Daoy (cell line): ENCODE measurements around the gene PEPD. TPM values are rescaled to one million over a fixed set of nuclear protein-coding genes. Genes with fewer than 3 reads are reported as not detected.

Experiments
- DNase-seq: peaks from one replicate; pipeline ENCODE4 v3.0.0-alpha.2; 2015; ENCODE audit warnings: low read depth
- total RNA-seq: library from RNA; depleted of rRNA; stranded (reverse); fragments of >200 nt; shearing (Covaris generic); gene quantifications from 2 replicates; pipeline ENCODE4 v1.2.3, GENCODE V29; 2014

PEPD gene
- total RNA-seq, 1 experiment from 2014 or later = 87.3 TPM

- DNase-seq = no peak
These were observed 99.0 kb downstream of the PEPD start for GRCh38 chr19:33422369-33423180.

DNA sequence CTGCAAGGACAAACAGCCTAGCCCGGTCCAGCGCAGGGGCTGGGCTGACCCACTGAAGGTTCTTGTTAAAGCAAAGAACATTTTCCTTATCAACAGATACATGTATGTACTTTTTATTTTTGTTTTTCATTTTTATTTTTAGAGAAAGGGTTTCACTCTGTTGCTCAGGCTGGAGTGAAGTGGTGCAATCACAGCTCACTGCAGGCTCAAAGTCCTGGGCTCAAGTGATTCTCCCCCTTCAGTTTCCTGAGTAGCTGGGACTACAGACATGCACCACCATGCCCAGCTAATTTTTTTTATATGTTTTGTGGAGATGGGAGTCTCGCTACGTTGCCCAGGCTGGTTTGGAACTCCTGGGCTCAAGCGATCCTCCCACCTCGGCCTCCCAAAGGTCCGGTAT is 100.2 kb downstream of the PEPD start:
- no peak for DNase-seq

DNA sequence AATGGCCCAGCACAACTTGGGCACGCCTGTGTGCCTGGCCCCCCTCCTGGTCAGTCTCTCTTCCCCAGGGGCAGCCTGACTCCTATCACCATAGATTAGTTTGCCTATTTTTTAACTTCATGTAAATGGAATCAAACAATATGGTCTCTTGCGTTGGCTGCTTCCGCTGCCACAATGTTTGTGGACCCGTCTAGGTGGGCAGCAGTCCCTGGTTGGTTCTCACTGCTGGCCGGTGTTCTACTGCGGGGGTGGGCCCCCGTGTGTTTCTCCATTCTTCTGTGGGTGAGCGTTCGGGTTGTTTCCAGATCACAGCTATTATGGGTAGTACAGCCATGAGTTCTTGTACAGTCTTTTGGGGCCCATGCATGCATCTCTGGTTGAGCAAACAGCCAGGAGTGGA is 100.8 kb downstream of the PEPD start:
- no peak for DNase-seq

- no peak for DNase-seq
These were observed 101.8 kb downstream of the PEPD start for GRCh38 chr19:33419788-33420130.

DNA sequence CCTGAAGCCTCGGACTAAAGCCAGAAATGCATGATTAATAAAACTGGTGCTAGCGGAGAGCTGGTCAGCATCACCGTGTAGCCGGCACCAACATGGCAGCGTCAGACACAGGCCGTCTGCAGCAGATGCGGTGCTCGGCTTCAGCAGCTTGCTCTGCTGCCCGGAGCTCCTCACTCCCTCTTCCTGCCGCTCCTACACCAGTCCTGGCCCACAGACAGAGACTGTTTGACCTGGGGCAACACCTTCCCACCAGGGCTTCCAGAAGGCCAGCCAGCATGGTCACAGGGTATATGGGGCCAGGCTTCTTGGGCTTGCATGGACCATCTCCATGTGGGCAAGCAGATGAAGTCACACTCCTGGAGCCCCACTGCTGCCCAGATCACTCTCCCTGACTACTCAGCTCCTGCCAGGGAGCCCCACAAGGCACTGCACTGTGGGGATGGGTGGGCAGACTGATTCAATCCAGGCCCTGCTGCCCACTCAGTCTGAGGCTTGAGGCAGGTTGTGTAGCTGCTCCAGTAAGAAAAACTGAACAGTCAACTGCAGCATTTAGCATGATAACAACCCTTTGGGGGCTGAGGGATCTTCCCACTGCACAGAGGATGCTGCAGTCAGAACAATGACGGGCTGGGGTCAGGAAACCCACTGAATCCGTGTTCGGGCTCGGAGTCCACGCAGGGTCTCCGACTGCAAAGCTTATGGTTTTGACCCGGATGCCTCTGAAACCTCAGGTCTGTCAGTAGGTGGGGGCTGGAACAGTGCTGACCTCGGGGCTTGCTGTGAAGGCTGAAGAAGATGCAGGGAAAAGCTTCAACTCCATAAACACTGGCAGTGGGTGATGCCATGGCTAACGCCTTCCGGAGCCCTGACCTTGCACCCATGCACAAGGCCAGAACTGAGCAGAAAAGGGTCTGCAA is 102.5 kb downstream of the PEPD start:
- DNase-seq = no peak

GRCh38 chr19:33418461-33418860 is 103.1 kb downstream of the PEPD start:
- no peak for DNase-seq

- DNase-seq = no peak
These were observed 103.8 kb downstream of the PEPD start for GRCh38 chr19:33417751-33418150.

DNA sequence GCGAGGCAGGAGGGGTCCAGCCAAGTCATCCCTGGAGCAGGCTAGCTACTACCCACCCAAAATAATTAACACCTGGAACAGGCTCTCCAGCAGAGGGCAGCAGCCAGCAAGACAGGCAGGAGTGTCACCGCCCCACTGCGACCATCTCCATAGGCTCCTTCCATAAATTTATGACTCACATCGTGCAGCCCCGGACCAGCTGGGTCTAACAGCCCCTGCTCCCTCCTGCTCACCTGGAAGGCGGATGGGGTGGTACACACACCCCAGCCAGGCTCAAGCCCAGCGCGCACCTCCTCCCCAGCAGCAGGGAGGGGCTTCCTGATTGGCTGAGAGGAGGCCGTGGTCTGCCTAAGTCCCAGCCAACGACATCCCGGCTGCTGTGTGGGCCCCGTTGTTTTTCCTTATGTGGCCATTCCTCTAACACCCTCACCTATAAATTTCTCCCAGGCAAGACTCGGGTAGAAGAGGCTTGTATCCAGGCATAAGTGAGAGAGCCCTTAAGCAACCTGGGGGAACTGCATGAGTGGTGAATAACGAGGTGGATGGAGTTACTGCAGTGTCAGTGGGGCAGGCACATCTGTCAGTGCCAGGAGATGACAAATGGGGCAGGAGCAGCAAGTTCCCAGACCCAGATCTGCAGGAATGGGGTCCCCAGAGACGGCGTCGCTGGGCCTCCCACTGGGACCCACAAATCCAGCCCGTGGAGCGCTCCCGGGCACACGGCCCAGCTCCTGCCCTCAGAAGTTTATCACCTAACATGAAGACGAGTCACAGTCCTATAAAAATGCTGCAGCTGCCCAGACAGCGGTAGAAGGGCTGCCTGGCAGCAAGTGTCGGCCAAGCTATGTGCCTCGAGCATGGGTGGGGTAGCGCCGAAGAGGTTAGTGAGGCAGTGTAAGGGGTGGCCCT is 105.0 kb downstream of the PEPD start:
- DNase-seq = peak; percentile 85

DNA sequence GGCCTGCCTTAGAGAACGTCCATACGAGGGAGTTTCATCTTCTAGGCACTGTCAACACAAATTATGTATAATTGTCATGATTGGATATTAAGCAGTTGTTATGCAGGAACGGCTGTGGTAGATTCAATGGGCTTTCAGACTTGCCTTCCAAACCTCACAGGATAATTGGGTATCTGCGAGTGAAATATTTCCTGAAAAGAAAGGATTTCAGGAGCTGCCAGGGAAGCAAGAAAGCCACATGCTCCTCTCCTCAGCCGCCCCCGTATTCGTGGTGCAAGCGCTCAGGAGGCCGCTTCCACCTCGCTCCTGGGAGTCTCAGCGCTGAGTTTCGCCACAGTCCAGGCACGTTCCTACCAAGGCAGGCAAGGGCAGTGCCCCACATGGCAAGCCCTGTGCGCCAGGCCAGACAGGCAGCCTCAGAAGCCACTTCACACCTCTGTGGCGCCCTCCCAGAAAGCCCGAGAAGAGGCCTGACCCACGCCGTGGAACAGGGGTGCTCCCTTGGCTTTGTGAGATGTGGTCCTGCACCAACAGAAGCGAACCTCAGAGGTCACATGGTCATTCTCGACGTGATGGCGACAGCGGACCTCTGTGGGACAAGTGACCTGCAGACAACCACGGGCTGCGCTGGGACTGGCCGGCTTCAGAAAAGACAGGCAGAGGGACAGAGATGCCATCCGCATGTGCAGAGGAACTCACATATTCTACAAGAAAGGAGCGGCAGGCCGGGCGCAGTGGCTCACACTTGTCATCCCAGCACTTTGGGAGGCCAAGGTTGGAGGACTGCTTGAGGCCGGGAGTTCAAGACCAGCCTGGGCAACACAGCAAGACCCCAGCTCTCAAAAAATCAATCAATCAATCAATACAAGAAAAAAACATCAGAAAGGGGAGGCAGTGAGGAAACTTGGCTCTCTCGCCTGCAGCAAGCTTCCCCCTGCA is 106.7 kb downstream of the PEPD start:
- DNase-seq = no peak

DNA sequence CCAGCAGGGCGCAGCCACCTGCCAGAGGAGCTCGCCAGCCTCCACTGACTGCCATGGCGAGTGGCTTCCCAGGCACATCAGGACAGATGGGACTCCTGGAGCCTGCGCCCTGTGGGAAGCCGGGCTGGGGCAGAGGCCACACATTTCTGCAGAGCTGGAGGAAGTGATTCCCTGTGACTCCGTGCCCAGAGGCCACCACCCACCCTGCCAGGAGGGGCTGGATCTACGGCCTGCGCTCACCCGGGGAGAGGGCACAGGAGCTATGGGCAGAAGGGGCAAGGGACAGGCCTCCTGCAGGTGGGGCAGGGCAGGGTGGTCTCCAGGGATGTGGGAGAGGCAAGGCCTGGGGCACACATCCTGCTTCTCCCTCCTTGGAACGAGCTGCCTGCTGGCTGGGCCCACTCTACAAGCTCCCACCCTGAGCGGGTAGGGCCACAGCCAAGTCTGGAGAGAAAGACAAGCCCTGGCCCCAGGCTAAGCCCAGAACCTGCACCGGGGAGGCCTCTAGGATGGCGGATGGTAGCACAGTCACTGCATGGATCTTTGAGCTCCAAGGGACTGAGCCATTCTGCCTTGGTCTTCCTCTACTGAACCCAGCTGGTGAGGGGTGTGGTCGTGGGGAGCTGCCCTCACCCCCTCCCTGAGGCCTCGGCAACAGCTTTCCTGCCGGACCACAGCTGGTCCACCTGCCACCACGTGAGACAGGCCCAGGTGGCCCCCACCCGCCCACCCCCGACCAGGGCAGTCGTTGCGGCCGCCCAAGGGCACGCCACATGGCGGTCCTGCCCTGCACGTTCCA is 107.5 kb downstream of the PEPD start:
- no peak for DNase-seq

GRCh38 chr19:33413426-33413725 is 108.2 kb downstream of the PEPD start:
- DNase-seq = no peak

DNA sequence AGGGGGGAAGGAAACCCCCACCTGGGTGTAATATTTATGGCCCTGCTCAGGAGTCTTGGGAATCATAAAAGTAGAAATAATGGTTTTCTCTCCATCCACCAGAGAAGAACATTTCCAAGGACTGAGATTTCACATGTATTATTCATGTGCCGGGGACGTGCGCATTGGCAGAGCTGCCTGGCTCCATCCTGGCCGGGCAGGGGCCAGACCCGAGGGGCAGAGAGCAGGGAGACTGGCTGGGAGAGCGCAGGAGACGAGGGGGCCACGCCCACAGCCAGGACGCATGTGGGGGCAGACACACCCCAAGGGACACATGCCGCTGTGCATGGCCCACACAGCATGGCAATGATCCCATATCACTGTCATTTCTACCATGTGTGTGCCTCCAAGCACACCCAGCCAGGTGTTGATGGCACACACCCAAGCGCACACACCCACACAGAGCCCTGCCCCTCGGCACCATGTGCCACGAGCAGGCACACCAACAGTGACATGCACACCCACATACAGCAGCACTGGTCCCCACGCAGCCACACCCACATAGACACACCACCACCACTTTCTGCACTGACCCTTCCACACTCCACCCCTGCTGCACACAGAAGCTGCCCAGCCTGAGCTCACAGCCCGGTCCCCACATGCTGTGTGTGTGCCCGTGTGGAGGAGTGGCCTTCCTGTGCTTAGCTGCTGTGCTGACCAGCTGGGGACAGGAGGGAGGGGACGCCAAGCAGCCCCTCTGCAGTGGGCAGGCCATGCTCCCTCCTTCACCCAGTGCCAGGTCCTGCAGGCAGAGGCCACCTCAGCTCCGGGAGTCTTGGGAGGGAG is 108.8 kb downstream of the PEPD start:
- no peak for DNase-seq

GRCh38 chr19:33411621-33412180 is 109.9 kb downstream of the PEPD start:
- no peak for DNase-seq

DNA sequence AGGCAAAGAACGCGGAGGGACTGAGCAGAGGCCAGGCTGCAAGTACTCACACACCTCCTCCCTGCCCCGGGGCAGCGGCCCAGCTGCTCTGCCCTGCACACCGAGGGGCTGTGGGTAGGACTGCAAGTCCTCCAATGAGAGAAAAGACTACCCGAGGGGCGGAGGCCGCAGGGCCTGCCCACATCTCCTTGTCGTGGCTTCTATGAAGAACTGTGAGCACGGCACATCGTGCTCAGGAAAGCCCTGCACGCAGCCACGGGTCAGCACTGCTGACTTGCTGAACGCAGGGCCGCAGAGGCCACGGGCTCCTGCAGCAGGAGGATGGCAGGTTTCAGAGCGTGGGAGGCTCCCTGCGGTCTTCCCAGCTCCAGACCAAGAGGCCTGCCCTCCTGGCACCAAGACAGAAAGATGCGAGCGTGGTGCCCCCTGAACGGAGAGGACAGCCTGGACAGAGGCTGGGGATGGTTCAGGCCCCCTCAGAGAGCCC is 110.6 kb downstream of the PEPD start:
- DNase-seq = no peak

GRCh38 chr19:33409906-33410685 is 111.5 kb downstream of the PEPD start:
- no peak for DNase-seq

DNA sequence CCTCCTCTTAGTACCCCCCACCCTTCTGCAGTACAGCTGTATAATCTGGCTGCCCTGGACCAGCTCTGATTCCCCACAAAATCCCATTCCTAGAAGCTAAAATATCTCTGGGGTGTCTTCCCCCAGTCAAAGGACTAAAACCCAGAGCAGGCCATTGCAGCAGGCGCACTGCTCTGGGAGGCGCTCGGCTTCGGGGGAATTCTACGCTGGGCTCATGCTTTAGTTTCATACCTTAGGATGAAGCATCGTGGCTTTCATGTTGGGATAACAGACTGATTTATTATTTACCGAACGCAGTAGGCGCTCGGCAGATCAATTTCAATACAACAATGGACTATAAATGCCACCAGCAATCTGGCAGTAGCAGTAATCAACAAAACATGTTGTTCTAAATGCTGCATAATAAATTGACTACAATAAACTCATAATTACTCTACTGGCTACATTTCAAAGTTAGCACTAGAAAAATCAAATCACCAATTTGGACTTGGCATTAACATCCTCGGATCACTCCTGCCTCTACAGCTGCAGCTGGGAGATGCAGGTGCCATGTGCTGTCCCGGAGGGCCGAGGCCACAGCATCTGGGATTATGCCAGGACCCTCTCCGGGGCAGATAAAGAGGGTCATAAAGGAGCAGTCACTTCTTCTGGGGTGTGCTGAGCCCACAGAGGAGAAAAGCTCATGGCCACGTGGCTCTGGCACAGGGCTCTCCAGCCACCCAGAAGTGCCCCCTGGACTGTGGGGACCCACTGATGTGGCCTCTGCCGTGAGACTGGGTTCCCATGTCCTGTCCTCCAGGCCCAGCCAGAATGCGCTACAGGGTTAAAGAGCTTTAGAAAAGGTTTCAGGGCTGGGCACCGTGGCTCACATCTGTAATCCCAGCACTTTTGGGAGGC is 112.8 kb downstream of the PEPD start:
- no peak for DNase-seq

- DNase-seq = no peak
These were observed 113.5 kb downstream of the PEPD start for GRCh38 chr19:33408116-33408515.
